A549 (cell line): ENCODE data around the gene C4orf50.

ENCODE experiments used
- CEBPB ChIP-seq, 2 experiments: fragments of >200 bp in 1 of 2; sonication (Bioruptor Twin) in 1 of 2; formaldehyde crosslinking in 1 of 2; IDR thresholded peaks; 2 replicates each; pipeline ENCODE4 v1.6.1; 2012 to 2016
- MYC ChIP-seq: IDR thresholded peaks from 2 replicates; pipeline ENCODE4 v1.6.1; 2012; ENCODE audit warnings: mild to moderate bottlenecking, inconsistent platforms, low read length, improper control_type of control experiment, borderline replicate concordance
- POLR2A ChIP-seq: IDR thresholded peaks from 2 replicates; pipeline ENCODE4 v1.6.1; 2012; ENCODE audit warnings: mild to moderate bottlenecking, low read length
- TF ChIP-seq, protein P1 (sequence below): IDR thresholded peaks from 2 replicates; pipeline ENCODE4 v1.6.1; 2012

DNA sequence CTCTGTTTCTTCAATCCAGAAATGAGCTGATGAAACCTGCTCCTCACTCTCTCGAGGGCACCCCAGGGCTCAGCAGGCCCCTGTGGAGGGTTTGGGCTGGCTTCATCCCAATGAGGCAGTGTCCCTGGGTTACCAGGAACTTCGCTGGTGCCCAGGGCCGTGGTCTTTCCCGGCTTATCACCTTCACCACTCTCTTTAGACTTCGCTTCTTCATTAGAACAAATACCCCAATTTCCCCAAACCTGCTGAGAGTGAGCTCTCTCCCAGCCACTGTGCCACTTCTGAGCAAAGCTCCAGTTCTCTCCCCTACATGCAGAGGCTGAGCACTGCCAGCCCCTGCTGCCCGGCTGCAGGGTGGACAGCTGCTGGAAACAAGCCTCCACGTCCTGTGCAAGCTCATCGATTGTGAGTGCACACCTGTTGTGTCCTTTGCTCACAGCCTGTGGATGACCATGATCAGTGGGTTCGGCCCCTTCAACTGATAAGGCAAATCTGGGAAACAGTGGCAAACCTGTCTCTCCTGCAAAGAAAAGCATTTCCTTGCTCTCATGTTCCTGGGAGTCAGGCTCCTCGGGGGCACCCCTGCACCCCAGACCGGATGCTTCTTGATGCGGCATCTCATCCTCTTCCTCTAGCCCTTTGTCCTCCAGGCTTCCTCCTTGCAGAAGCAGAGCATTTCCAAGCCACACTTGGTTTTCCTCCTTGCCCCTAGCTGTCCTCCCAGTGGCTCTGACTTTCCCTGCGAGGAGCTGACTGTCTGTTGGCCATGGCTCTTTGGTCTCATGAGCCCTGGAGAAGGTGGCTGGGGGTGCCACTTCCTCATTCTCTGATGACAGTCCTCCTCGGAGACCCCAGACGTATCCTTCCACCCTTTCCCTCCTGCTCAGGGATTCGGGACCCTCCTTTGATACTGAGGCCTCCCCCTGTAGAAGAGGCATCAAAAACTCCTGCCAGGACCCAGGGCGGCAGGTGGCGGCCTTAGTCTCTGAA is 28.7 kb downstream of the C4orf50 start:
- TF ChIP-seq CEBPB (IDR thresholded peaks at IDR 0.05) (no peak), MYC (no peak), POLR2A (no peak)
- TF ChIP-seq, protein P1, sequence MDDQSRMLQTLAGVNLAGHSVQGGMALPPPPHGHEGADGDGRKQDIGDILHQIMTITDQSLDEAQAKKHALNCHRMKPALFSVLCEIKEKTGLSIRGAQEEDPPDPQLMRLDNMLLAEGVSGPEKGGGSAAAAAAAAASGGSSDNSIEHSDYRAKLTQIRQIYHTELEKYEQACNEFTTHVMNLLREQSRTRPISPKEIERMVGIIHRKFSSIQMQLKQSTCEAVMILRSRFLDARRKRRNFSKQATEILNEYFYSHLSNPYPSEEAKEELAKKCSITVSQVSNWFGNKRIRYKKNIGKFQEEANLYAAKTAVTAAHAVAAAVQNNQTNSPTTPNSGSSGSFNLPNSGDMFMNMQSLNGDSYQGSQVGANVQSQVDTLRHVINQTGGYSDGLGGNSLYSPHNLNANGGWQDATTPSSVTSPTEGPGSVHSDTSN, result no peak
